Pulmonary artery endothelial cell (primary cell): ENCODE measurements around the gene MMP13. TPM values are rescaled to one million over a fixed set of nuclear protein-coding genes. Genes with fewer than 3 reads are reported as not detected.
"Not testable (repeated sequence)": the region's sequence is repeated elsewhere in the genome, so short reads cannot be mapped to it uniquely, and the experiment has no call there.

Experiments
- DNase-seq: peaks from one replicate; pipeline ENCODE4 v3.0.0-alpha.2; 2011; ENCODE audit warnings: low read depth, low spot score
- total RNA-seq: library from RNA; depleted of rRNA; stranded (reverse); fragments of >200 nt; gene quantifications from 2 replicates; pipeline ENCODE4 v1.2.3, GENCODE V29; 2014

The MMP13 gene
- total RNA-seq, 1 donor from 2014 or later = not detected

DNA sequence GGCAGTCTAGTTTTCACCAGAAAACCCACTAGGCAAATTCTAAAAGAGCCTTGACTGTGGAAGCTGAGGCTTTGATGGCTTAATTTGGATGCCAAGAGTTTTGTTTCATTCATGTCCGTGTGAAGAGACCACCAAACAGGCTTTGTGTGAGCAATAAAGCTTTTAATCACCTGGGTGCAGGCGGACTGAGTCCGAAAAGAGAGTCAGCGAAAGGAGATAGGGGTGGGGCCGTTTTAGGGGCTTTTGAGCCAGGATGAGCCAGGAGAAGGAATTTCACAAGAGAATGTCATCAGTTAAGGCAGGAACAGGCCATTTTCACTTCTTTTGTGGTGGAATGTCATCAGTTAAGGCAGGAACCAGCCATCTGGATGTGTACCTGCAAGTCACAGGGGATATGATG is 51.6 kb downstream of the MMP13 start:
- DNase-seq = not testable (repeated sequence)

GRCh38 chr11:102900346-102900745 is 55.2 kb downstream of the MMP13 start:
- DNase-seq = no peak

Other genes with a start within 250 kb of the MMP13 start
- gene MMP27, start 250.0 kb downstream of the MMP13 start, total RNA-seq = not detected in 2 replicates
- gene MMP8, start 230.8 kb downstream of the MMP13 start, total RNA-seq = not detected in 2 replicates
- gene MMP10, start 175.1 kb downstream of the MMP13 start, total RNA-seq = 8.0 and 13.3 TPM in 2 replicates
- gene MMP1, start 157.6 kb downstream of the MMP13 start, total RNA-seq = 450 and 1,378 TPM in 2 replicates
- gene MMP3, start 112.1 kb downstream of the MMP13 start, total RNA-seq = not detected in 2 replicates
- not detected in 2 replicates for gene MMP12, start 80.8 kb downstream of the MMP13 start, total RNA-seq
- gene DCUN1D5, start 136.4 kb upstream of the MMP13 start, total RNA-seq = 81.3 and 103 TPM in 2 replicates
- gene DYNC2H1, start 153.7 kb upstream of the MMP13 start, total RNA-seq = 10.8 and 12.5 TPM in 2 replicates